CD14-positive monocyte (primary cell): Measurements from ENCODE around the gene CUX1. TPM values are rescaled to one million over a fixed set of nuclear protein-coding genes. Genes with fewer than 3 reads are reported as not detected.

ENCODE experiments used
- DNase-seq, 3 donors: peaks; one replicate each; pipeline ENCODE4 v3.0.0-alpha.2; 2011 to 2022
- H2AFZ ChIP-seq: 2 replicates; pipeline ENCODE4 v1.6.0; 2012; ENCODE audit warnings: mild to moderate bottlenecking, low read depth, low read length, inconsistent platforms; ENCODE audit not compliant: insufficient read depth, poor library complexity, severe bottlenecking
- H3K27ac ChIP-seq, 2 donors: 1 replicate in 1 of 2; 2 replicates in 1 of 2; pipeline ENCODE4 v1.5.1; 2012 to 2013; ENCODE audit warnings: low read length in 2 of 2, control low read depth in 1 of 2, inconsistent platforms in 1 of 2, low read depth in 1 of 2, mild to moderate bottlenecking in 1 of 2
- H3K27me3 ChIP-seq, 2 donors: one replicate each; pipeline versions ENCODE4 v1.6.0 to v1.6.1; 2011 to 2013; ENCODE audit warnings: low read length in 2 of 2; ENCODE audit not compliant: control insufficient read depth in 2 of 2, insufficient read depth in 2 of 2
- H3K36me3 ChIP-seq, 2 donors: replicated peaks in 1 of 2; 1 replicate in 1 of 2; 2 replicates in 1 of 2; pipeline versions ENCODE4 v1.5.1 to v1.6.1; 2012 to 2013; ENCODE audit warnings: low read length in 2 of 2, control low read depth in 1 of 2, inconsistent platforms in 1 of 2, mild to moderate bottlenecking in 1 of 2; ENCODE audit not compliant: insufficient read depth in 2 of 2, control insufficient read depth in 1 of 2
- H3K4me1 ChIP-seq, 2 donors: 1 replicate in 1 of 2; 2 replicates in 1 of 2; pipeline versions ENCODE4 v1.5.1 to v1.6.1; 2012 to 2013; ENCODE audit warnings: low read length in 2 of 2, control low read depth in 1 of 2, inconsistent platforms in 1 of 2, mild to moderate bottlenecking in 1 of 2, moderate library complexity in 1 of 2; ENCODE audit not compliant: insufficient read depth in 2 of 2, control insufficient read depth in 1 of 2
- H3K4me2 ChIP-seq: replicated peaks from 2 replicates; pipeline ENCODE3; 2012; ENCODE audit warnings: low read length, moderate library complexity, mild to moderate bottlenecking; ENCODE audit not compliant: poor library complexity, severe bottlenecking; ENCODE audit errors: extremely low read depth
- H3K4me3 ChIP-seq, 3 experiments: fragments of 200-600 bp in 1 of 3; sonication (generic) in 1 of 3; replicated peaks in 1 of 3; 1 replicate in 2 of 3; 2 replicates in 1 of 3; pipeline ENCODE4 v1.5.1; 2011 to 2013; ENCODE audit warnings: low read length in 3 of 3, mild to moderate bottlenecking in 3 of 3, control low read depth in 2 of 3, low read depth in 2 of 3, inconsistent platforms in 1 of 3, moderate library complexity in 1 of 3
- H3K79me2 ChIP-seq: 2 replicates; pipeline ENCODE4 v1.6.0; 2012; ENCODE audit warnings: mild to moderate bottlenecking, control low read depth, inconsistent platforms, low read length, moderate library complexity; ENCODE audit not compliant: insufficient read depth
- H3K9ac ChIP-seq: 2 replicates; pipeline ENCODE4 v1.6.0; 2017; ENCODE audit warnings: low read length, mild to moderate bottlenecking; ENCODE audit not compliant: insufficient read depth, poor library complexity, severe bottlenecking
- H3K9me3 ChIP-seq, 2 donors: replicated peaks in 1 of 2; 1 replicate in 1 of 2; 2 replicates in 1 of 2; pipeline versions ENCODE4 v1.5.1 to v1.6.1; 2012 to 2013; ENCODE audit warnings: low read length in 2 of 2, control low read depth in 1 of 2; ENCODE audit not compliant: control insufficient read depth in 1 of 2, insufficient read depth in 1 of 2
- H4K20me1 ChIP-seq: 2 replicates; pipeline ENCODE4 v1.6.0; 2012; ENCODE audit warnings: mild to moderate bottlenecking, low read length, control low read depth, moderate library complexity; ENCODE audit not compliant: insufficient read depth
- H3K27ac Mint-ChIP-seq, 7 donors: one replicate each; pipeline ENCODE4 v1.8.0; 2020; ENCODE audit warnings: mild to moderate bottlenecking in 7 of 7, mixed read lengths in 7 of 7, moderate library complexity in 6 of 7, inconsistent platforms in 2 of 7
- H3K27me3 Mint-ChIP-seq, 3 donors: one replicate each; pipeline ENCODE4 v1.8.0; 2021 to 2022; ENCODE audit warnings: low read depth in 3 of 3, mild to moderate bottlenecking in 3 of 3, mixed read lengths in 3 of 3, moderate library complexity in 3 of 3, inconsistent platforms in 1 of 3
- H3K36me3 Mint-ChIP-seq, 2 donors: one replicate each; pipeline ENCODE4 v1.8.0; 2020; ENCODE audit warnings: mixed read lengths in 2 of 2, inconsistent platforms in 1 of 2, mild to moderate bottlenecking in 1 of 2
- H3K4me1 Mint-ChIP-seq: one replicate; pipeline ENCODE4 v1.8.0; 2020; ENCODE audit warnings: mild to moderate bottlenecking, mixed read lengths
- H3K4me3 Mint-ChIP-seq, 2 donors: one replicate each; pipeline ENCODE4 v1.8.0; 2020; ENCODE audit warnings: mild to moderate bottlenecking in 2 of 2, mixed read lengths in 2 of 2, moderate library complexity in 1 of 2
- H3K9me3 Mint-ChIP-seq, 7 donors: one replicate each; pipeline ENCODE4 v1.8.0; 2020 to 2022; ENCODE audit warnings: mixed read lengths in 7 of 7, mild to moderate bottlenecking in 6 of 7, moderate library complexity in 6 of 7, inconsistent platforms in 2 of 7
- CTCF ChIP-seq: fragments of 200-600 bp; IDR thresholded peaks from one replicate; pipeline ENCODE4 v1.8.0; 2022; ENCODE audit warnings: antibody characterized with exemption, mild to moderate bottlenecking
- WGBS: methylation state at CpG from one replicate; pipeline ENCODE4 v1.1.5; 2013; ENCODE audit warnings: missing lambda C conversion rate; ENCODE audit not compliant: insufficient coverage; 5-methylcytosine and 5-hydroxymethylcytosine counted together
- intact Hi-C, 2 donors: fragments of 100-400 bp; cut with micrococcal nuclease; formaldehyde crosslinking; loops; one replicate each; pipeline versions ENCODE4 v1.15.0 to v1.15.1; 2023
- polyA plus RNA-seq, 3 donors: library from polyadenylated mRNA; depleted of rRNA in 1 of 3; unstranded in 2 of 3; stranded (reverse) in 1 of 3; fragments of 300-500 nt in 2 of 3; fragments of >200 nt in 1 of 3; fragmentation: Illumina TruSeq in 2 of 3; gene quantifications; 1 replicate in 2 of 3; 2 replicates in 1 of 3; pipeline ENCODE4 v1.2.3, GENCODE V29; 2012 to 2021

CUX1 gene
- polyA plus RNA-seq, 3 donors: 17.6 to 38.0 (median 28.0) TPM

GRCh38 chr7:101939136-101939695, 121.8 kb downstream of the CUX1 start:
- Histone ChIP-seq H3K27me3 (no peaks in the 10 kb centered on the region), H3K4me3 (no peak overlapping the region), H3K79me2 (peaks cover 91% of the 10 kb centered on the region), H3K4me1 (no peaks in the 10 kb centered on the region), H4K20me1 (peaks cover 96% of the 10 kb centered on the region), H2AFZ (no peak overlapping the region), H3K9ac (no peak overlapping the region), H3K27ac (no peak overlapping the region), H3K9me3 (no peaks in the 10 kb centered on the region), H3K36me3 (peaks cover 4 to 16% of the 10 kb centered on the region in 2 donors), H3K4me2 (no peak overlapping the region)
- no peak for DNase-seq
- WGBS: 100% methylated on average over 2 of the region's 8 CpGs
- H3K4me1 Mint-ChIP-seq: peaks cover 8% of the 10 kb centered on the region
- H3K27me3 Mint-ChIP-seq: peaks cover 0 to 4% (median 0%) of the 10 kb centered on the region in 3 donors
- no peak for TF ChIP-seq CTCF
- intact Hi-C loops: no loop called here
- H3K4me3 Mint-ChIP-seq: no peak overlapping the region
- no peaks in the 10 kb centered on the region for H3K9me3 Mint-ChIP-seq
- H3K36me3 Mint-ChIP-seq: peaks cover 18 to 38% of the 10 kb centered on the region in 2 donors
- H3K27ac Mint-ChIP-seq: peak overlapping the region in 3 of 7 donors; percentile 10 to 63 (median 10)

- Mint-ChIP-seq H3K27ac (peak overlapping the region in 1 of 7 donors; percentile 40), H3K9me3 (no peaks in the 10 kb centered on the region), H3K4me3 (no peak overlapping the region), H3K36me3 (peaks cover 23 to 37% of the 10 kb centered on the region in 2 donors), H3K4me1 (peaks cover 9% of the 10 kb centered on the region), H3K27me3 (peaks cover 0 to 4% (median 0%) of the 10 kb centered on the region in 3 donors)
- Histone ChIP-seq H4K20me1 (peaks cover 97% of the 10 kb centered on the region), H2AFZ (no peak overlapping the region), H3K9ac (no peak overlapping the region), H3K4me3 (no peak overlapping the region), H3K79me2 (peaks cover 92% of the 10 kb centered on the region), H3K36me3 (peaks cover 4 to 24% of the 10 kb centered on the region in 2 donors), H3K27ac (no peak overlapping the region), H3K27me3 (no peaks in the 10 kb centered on the region), H3K9me3 (no peaks in the 10 kb centered on the region), H3K4me2 (no peak overlapping the region), H3K4me1 (no peaks in the 10 kb centered on the region)
- 95% methylated on average over 4 of the region's 10 CpGs for WGBS
- no peak for TF ChIP-seq CTCF
- intact Hi-C loops: no loop called here
- DNase-seq: no peak
Observed at GRCh38 chr7:101940151-101940550, 122.7 kb downstream of the CUX1 start.
